KOPT-K1 (cell line): ENCODE measurements around the gene MEX3C.

Experiments
- H3K27ac ChIP-seq: fragments of 200-600 bp; sonication (generic); 2 replicates; pipeline ENCODE4 v1.5.1; 2016; ENCODE audit warnings: antibody characterized with exemption, mild to moderate bottlenecking, low read depth, low read length; ENCODE audit not compliant: poor library complexity, severe bottlenecking
- H3K36me3 ChIP-seq: fragments of 200-600 bp; sonication (generic); 2 replicates; pipeline ENCODE4 v1.5.1; 2017; ENCODE audit warnings: antibody characterized with exemption, mild to moderate bottlenecking, low read length, moderate library complexity; ENCODE audit not compliant: insufficient read depth
- H3K9me3 ChIP-seq: fragments of 200-600 bp; sonication (generic); 2 replicates; pipeline ENCODE4 v1.5.1; 2017; ENCODE audit warnings: antibody characterized with exemption, low read length, mild to moderate bottlenecking; ENCODE audit not compliant: insufficient read depth, poor library complexity, severe bottlenecking

MEX3C gene

GRCh38 chr18:51125976-51126375, 71.5 kb downstream of the MEX3C start:
- Histone ChIP-seq H3K36me3 (no peaks in the 10 kb centered on the region), H3K27ac (no peak overlapping the region), H3K9me3 (no peaks in the 10 kb centered on the region)
